H1 (cell line): ENCODE measurements around the gene XPNPEP1. TPM values are rescaled to one million over a fixed set of nuclear protein-coding genes. Genes with fewer than 3 reads are reported as not detected.

Experiments used
- CTCF ChIA-PET: fragments of 300-600 bp; sonication (Branson Sonifier 250); formaldehyde crosslinking; loops from one replicate; lab custom pipeline; 2021; ENCODE audit not compliant: partially characterized antibody; lab: Charles Lee
- POLR2A ChIA-PET: fragments of 300-600 bp; sonication (Branson Sonifier 250); formaldehyde crosslinking; loops from one replicate; lab custom pipeline; 2021; ENCODE audit warnings: inconsistent platforms; ENCODE audit not compliant: partially characterized antibody; lab: Charles Lee
- DNase-seq, 2 experiments: peaks; one replicate each; pipeline versions ENCODE4 v3.0.0 to v3.0.0-alpha.2; 2010 to 2022; ENCODE audit warnings: low spot score in 2 of 2, low read depth in 1 of 2, mixed read lengths in 1 of 2
- FAIRE-seq: peaks from 2 replicates; lab custom pipeline; 2011; peaks lifted over from hg19 to GRCh38; lab: Jason Lieb, UNC
- H2AFZ ChIP-seq: 2 replicates; pipeline ENCODE4 v1.8.1; 2012; ENCODE audit warnings: low read length, inconsistent platforms
- H2AK5ac ChIP-seq: 2 replicates; pipeline ENCODE4 v1.6.1; 2013; ENCODE audit warnings: low read depth, low read length
- H2BK120ac ChIP-seq: replicated peaks from 2 replicates; pipeline ENCODE3; 2013; ENCODE audit warnings: low read depth, low read length, inconsistent platforms
- H2BK12ac ChIP-seq: 2 replicates; pipeline ENCODE4 v1.6.1; 2013; ENCODE audit warnings: low read depth, low read length
- H2BK15ac ChIP-seq: 2 replicates; pipeline ENCODE4 v1.6.1; 2013; ENCODE audit warnings: low read length
- H2BK20ac ChIP-seq: 2 replicates; pipeline ENCODE4 v1.6.1; 2013; ENCODE audit warnings: low read length
- H2BK5ac ChIP-seq: 2 replicates; pipeline ENCODE4 v1.6.1; 2013; ENCODE audit warnings: low read depth, low read length
- H3K14ac ChIP-seq: 2 replicates; pipeline ENCODE4 v1.6.1; 2013; ENCODE audit warnings: inconsistent platforms; ENCODE audit not compliant: insufficient read length
- H3K18ac ChIP-seq: 2 replicates; pipeline ENCODE4 v1.6.1; 2013; ENCODE audit warnings: low read length; ENCODE audit errors: extremely low read depth
- H3K23ac ChIP-seq: 2 replicates; pipeline ENCODE4 v1.6.1; 2013; ENCODE audit warnings: inconsistent platforms; ENCODE audit not compliant: insufficient read length
- H3K23me2 ChIP-seq: 2 replicates; pipeline ENCODE4 v1.6.1; 2013; ENCODE audit warnings: low read depth, low read length
- H3K27ac ChIP-seq: 2 replicates; pipeline ENCODE4 v1.6.1; 2011; ENCODE audit warnings: low read depth, low read length, inconsistent platforms
- H3K27me3 ChIP-seq, 4 experiments: replicated peaks in 1 of 4; 1 replicate in 1 of 4; 2 replicates in 3 of 4; pipeline versions ENCODE4 v1.6.1 to v1.8.1; 2011 to 2013; ENCODE audit warnings: low read length in 3 of 4, mild to moderate bottlenecking in 3 of 4, inconsistent platforms in 2 of 4, mixed read lengths in 2 of 4, moderate library complexity in 1 of 4; ENCODE audit not compliant: control insufficient read depth in 3 of 4, insufficient read depth in 3 of 4; ENCODE audit errors: extremely low read depth in 1 of 4
- H3K36me3 ChIP-seq, 4 experiments: 2 replicates each; pipeline versions ENCODE4 v1.6.1 to v1.8.1; 2011 to 2013; ENCODE audit warnings: mild to moderate bottlenecking in 4 of 4, low read length in 3 of 4, moderate library complexity in 2 of 4, control low read depth in 1 of 4, inconsistent platforms in 1 of 4; ENCODE audit not compliant: insufficient read depth in 4 of 4, control insufficient read depth in 2 of 4
- H3K4ac ChIP-seq: replicated peaks from 2 replicates; pipeline ENCODE3; 2013; ENCODE audit warnings: low read length, low read depth, mixed read lengths, inconsistent platforms; ENCODE audit not compliant: insufficient read length
- H3K4me1 ChIP-seq, 4 experiments: replicated peaks in 1 of 4; 1 replicate in 1 of 4; 2 replicates in 3 of 4; pipeline versions ENCODE4 v1.6.1 to v1.8.1; 2011 to 2013; ENCODE audit warnings: low read length in 3 of 4, inconsistent platforms in 2 of 4, mixed read lengths in 1 of 4; ENCODE audit not compliant: insufficient read depth in 4 of 4, control insufficient read depth in 3 of 4
- H3K4me2 ChIP-seq, 2 experiments: 2 replicates each; pipeline versions ENCODE4 v1.6.1 to v1.8.1; 2011 to 2013; ENCODE audit warnings: low read depth in 2 of 2, low read length in 2 of 2, control low read depth in 1 of 2, inconsistent platforms in 1 of 2, mild to moderate bottlenecking in 1 of 2; ENCODE audit not compliant: insufficient read depth in 1 of 2
- H3K4me3 ChIP-seq, 4 experiments: fragments of 200-600, 300-600 bp in 1 of 4; sonication (generic), shearing (Covaris generic), sonication (Bioruptor Twin) in 1 of 4; 2 replicates each; pipeline versions ENCODE4 v1.5.1 to v1.8.1; 2011 to 2016; ENCODE audit warnings: low read length in 4 of 4, low read depth in 3 of 4, control low read depth in 2 of 4, inconsistent platforms in 2 of 4, mild to moderate bottlenecking in 2 of 4, mixed read lengths in 1 of 4, moderate library complexity in 1 of 4; ENCODE audit not compliant: insufficient read depth in 2 of 4; ENCODE audit errors: extremely low read depth in 1 of 4
- H3K56ac ChIP-seq: replicated peaks from 2 replicates; pipeline ENCODE3; 2013; ENCODE audit warnings: low read depth, mild to moderate bottlenecking, mixed read lengths, low read length, inconsistent platforms; ENCODE audit not compliant: insufficient read length
- H3K79me1 ChIP-seq: 2 replicates; pipeline ENCODE4 v1.6.1; 2013; ENCODE audit warnings: low read depth, low read length, control low read depth
- H3K79me2 ChIP-seq, 2 experiments: 2 replicates each; pipeline versions ENCODE4 v1.6.1 to v1.8.1; 2012 to 2013; ENCODE audit warnings: low read length in 2 of 2, mild to moderate bottlenecking in 2 of 2, inconsistent platforms in 1 of 2; ENCODE audit not compliant: insufficient read depth in 2 of 2, control insufficient read depth in 1 of 2
- H3K9ac ChIP-seq, 4 experiments: replicated peaks in 1 of 4; 1 replicate in 1 of 4; 2 replicates in 3 of 4; pipeline versions ENCODE4 v1.6.1 to v1.8.1; 2011 to 2013; ENCODE audit warnings: low read depth in 3 of 4, low read length in 3 of 4, control low read depth in 2 of 4, mild to moderate bottlenecking in 2 of 4, moderate library complexity in 2 of 4, inconsistent platforms in 1 of 4; ENCODE audit errors: extremely low read depth in 1 of 4
- H3K9me3 ChIP-seq, 2 experiments: 2 replicates each; pipeline versions ENCODE4 v1.6.1 to v1.8.1; 2012 to 2013; ENCODE audit warnings: mild to moderate bottlenecking in 2 of 2, moderate library complexity in 2 of 2, control low read depth in 1 of 2, inconsistent platforms in 1 of 2, low read depth in 1 of 2, low read length in 1 of 2, mixed read lengths in 1 of 2; ENCODE audit not compliant: insufficient read depth in 2 of 2
- H4K20me1 ChIP-seq, 2 experiments: replicated peaks in 1 of 2; 2 replicates each; pipeline versions ENCODE3 to v1.8.1; 2011 to 2013; ENCODE audit warnings: inconsistent platforms in 2 of 2, low read length in 2 of 2, mild to moderate bottlenecking in 1 of 2; ENCODE audit not compliant: insufficient read depth in 2 of 2, control insufficient read depth in 1 of 2
- H4K5ac ChIP-seq: 2 replicates; pipeline ENCODE4 v1.6.1; 2013; ENCODE audit warnings: low read length, low read depth, mixed read lengths, inconsistent platforms; ENCODE audit not compliant: insufficient read length
- H4K8ac ChIP-seq: 2 replicates; pipeline ENCODE4 v1.8.0; 2013; ENCODE audit warnings: mild to moderate bottlenecking, moderate library complexity, low read length, inconsistent platforms; ENCODE audit not compliant: insufficient read depth; ENCODE audit errors: extremely low read depth
- H4K91ac ChIP-seq: replicated peaks from 2 replicates; pipeline ENCODE3; 2013; ENCODE audit warnings: low read length, mixed read lengths, inconsistent platforms; ENCODE audit not compliant: insufficient read length
- ASH2L ChIP-seq: fragments of 200-600, 300-600 bp; sonication (generic); IDR thresholded peaks from one replicate; pipeline ENCODE4 v1.7.1; 2017; ENCODE audit warnings: low read length
- CBX8 ChIP-seq: fragments of 300-800, 300-1000 bp; sonication (generic); IDR thresholded peaks from 2 replicates; pipeline ENCODE4 v1.7.1; 2016; ENCODE audit warnings: low read depth, low read length, borderline replicate concordance
- EZH2 ChIP-seq: fragments of 200-600 bp; sonication (generic); IDR thresholded peaks from 2 replicates; pipeline ENCODE4 v1.7.1; 2012; ENCODE audit warnings: low read depth, mild to moderate bottlenecking, moderate library complexity, low read length, inconsistent platforms; ENCODE audit not compliant: severe bottlenecking
- PHF8 ChIP-seq: fragments of 200-600 bp; sonication (generic); conservative IDR thresholded peaks from 2 replicates; pipeline ENCODE4 v1.7.1; 2012; ENCODE audit warnings: low read depth, mild to moderate bottlenecking, inconsistent platforms, low read length, moderate library complexity
- POLR2AphosphoS5 ChIP-seq: IDR thresholded peaks from 2 replicates; pipeline ENCODE4 v1.6.1; 2011; ENCODE audit warnings: low read depth, low read length
- RNF2 ChIP-seq: fragments of 200-900, 300-1000 bp; sonication (generic); IDR thresholded peaks from 2 replicates; pipeline ENCODE4 v1.7.1; 2016; ENCODE audit warnings: borderline replicate concordance, low read depth, mild to moderate bottlenecking, antibody characterized with exemption, low read length; ENCODE audit not compliant: poor library complexity, severe bottlenecking; ENCODE audit errors: missing control alignments
- SAP30 ChIP-seq: fragments of 300-600 bp; sonication (generic); IDR thresholded peaks from 2 replicates; pipeline ENCODE4 v1.7.1; 2012; ENCODE audit warnings: low read length, moderate library complexity, mild to moderate bottlenecking, inconsistent platforms; ENCODE audit not compliant: insufficient read depth, insufficient replicate concordance
- SP4 ChIP-seq: IDR thresholded peaks from 2 replicates; pipeline ENCODE4 v1.6.1; 2012; ENCODE audit warnings: low read length, inconsistent platforms
- SUZ12 ChIP-seq: fragments of 200-600 bp; sonication (generic); IDR thresholded peaks from 2 replicates; pipeline ENCODE4 v1.6.1; 2012; ENCODE audit warnings: mild to moderate bottlenecking, inconsistent platforms, low read length, moderate library complexity, mixed read lengths
- TBP ChIP-seq: IDR thresholded peaks from 2 replicates; pipeline ENCODE4 v1.6.1; 2011; ENCODE audit warnings: low read depth, low read length, improper control_type of control experiment
- WGBS, 2 experiments: shearing (Covaris generic) in 1 of 2; methylation state at CpG; one replicate each; pipeline versions ENCODE4 v1.1.6 to v1.1.7; 2013 to 2015; ENCODE audit warnings: low lambda C conversion rate in 2 of 2, mixed read lengths in 2 of 2, inconsistent platforms in 1 of 2, low coverage in 1 of 2, missing lambda C conversion rate in 1 of 2; ENCODE audit not compliant: insufficient replicate concordance in 2 of 2, insufficient coverage in 1 of 2, insufficient read length in 1 of 2; ENCODE audit errors: extremely low coverage in 1 of 2, missing lambda C conversion rate in 1 of 2; 5-methylcytosine and 5-hydroxymethylcytosine counted together
- polyA plus RNA-seq, 7 experiments: library from polyadenylated mRNA; depleted of rRNA in 3 of 7; stranded (reverse) in 5 of 7; unstranded in 2 of 7; fragments of >200 nt in 5 of 7; fragments of 200-250 nt in 2 of 7; gene quantifications; 1 replicate in 5 of 7; 2 replicates in 1 of 7; 4 replicates in 1 of 7; pipeline versions ENCODE4 v1.2.1 to v1.2.3, GENCODE V29; 2011 to 2013; ENCODE audit warnings: missing spikeins in 2 of 7, mixed read lengths in 2 of 7
- total RNA-seq: library from RNA; stranded (reverse); fragmentation: NEBNext Ultra II Directional; extraction: Animal tissue kit (Norgen Biotek cat#: 25700); gene quantifications from 2 replicates; pipeline ENCODE4 v1.2.1, GENCODE V29; 2021
- TF ChIP-seq, protein P1 (sequence below): IDR thresholded peaks from 2 replicates; pipeline ENCODE4 v1.6.1; 2011; ENCODE audit warnings: low read length, improper control_type of control experiment

XPNPEP1 gene
- total and polyA plus RNA-seq, 2 of the 8 experiments (the other 6 are each of a cell fraction or from before 2014, with no cell fraction given) = 61.1 to 201 TPM

DNA sequence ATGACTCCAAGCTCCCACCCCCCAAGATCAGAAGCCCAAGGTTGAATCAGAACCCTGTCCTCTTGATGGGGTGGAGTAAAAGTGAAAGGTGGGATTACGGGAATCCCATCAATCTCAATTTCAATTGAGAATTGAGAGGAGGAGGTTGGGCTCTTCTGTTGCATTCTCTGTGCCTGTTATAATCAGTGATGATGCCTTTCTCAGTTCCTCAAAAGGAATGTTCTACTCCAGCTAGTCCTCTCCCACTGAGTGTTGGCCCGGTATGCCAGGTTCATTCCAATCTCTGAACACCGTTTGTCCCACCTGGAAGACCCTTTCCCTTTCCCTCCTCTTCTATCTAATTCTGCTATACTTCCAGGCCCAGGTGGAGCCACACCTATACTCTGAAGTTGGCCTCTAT lies 17.2 kb upstream of the XPNPEP1 start:
- H3K27ac ChIP-seq = no peak overlapping the region
- H3K9ac ChIP-seq = no peak overlapping the region
- no peaks in the 10 kb centered on the region for H3K23me2 ChIP-seq
- H3K36me3 ChIP-seq = no peaks in the 10 kb centered on the region
- H4K20me1 ChIP-seq = no peaks in the 10 kb centered on the region
- H2BK20ac ChIP-seq = no peak overlapping the region
- no peak overlapping the region for H2BK5ac ChIP-seq
- H3K4ac ChIP-seq = no peak overlapping the region
- no peaks in the 10 kb centered on the region for H3K79me2 ChIP-seq
- H3K4me2 ChIP-seq = no peak overlapping the region
- no peak overlapping the region for H2AFZ ChIP-seq
- no peak for FAIRE-seq
- no peaks in the 10 kb centered on the region for H3K27me3 ChIP-seq
- TF ChIP-seq SP4 (no peak), EZH2 (no peak), PHF8 (no peak), ASH2L (no peak), SUZ12 (no peak), TBP (no peak), RNF2 (no peak), POLR2AphosphoS5 (no peak), SAP30 (no peak), CBX8 (no peak)
- TF ChIP-seq, protein P1, sequence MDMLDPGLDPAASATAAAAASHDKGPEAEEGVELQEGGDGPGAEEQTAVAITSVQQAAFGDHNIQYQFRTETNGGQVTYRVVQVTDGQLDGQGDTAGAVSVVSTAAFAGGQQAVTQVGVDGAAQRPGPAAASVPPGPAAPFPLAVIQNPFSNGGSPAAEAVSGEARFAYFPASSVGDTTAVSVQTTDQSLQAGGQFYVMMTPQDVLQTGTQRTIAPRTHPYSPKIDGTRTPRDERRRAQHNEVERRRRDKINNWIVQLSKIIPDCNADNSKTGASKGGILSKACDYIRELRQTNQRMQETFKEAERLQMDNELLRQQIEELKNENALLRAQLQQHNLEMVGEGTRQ = no peak
- no peak overlapping the region for H3K56ac ChIP-seq
- no peak overlapping the region for H3K4me3 ChIP-seq
- no peaks in the 10 kb centered on the region for H3K79me1 ChIP-seq
- no peak overlapping the region for H3K14ac ChIP-seq
- WGBS, 2 experiments = 88% methylated on average over 3 of the region's 3 CpGs; no CpG with 5 or more reads in 1 of the 2 experiments
- DNase-seq = no peak
- no peaks in the 10 kb centered on the region for H3K9me3 ChIP-seq
- H2AK5ac ChIP-seq = no peak overlapping the region
- H3K4me1 ChIP-seq = peaks cover 3 to 7% (median 5%) of the 10 kb centered on the region in 4 experiments
- POLR2A ChIA-PET = no interaction called here
- H2BK15ac ChIP-seq = no peak overlapping the region
- no peak overlapping the region for H4K91ac ChIP-seq
- H2BK12ac ChIP-seq = no peak overlapping the region
- H4K5ac ChIP-seq = no peak overlapping the region
- CTCF ChIA-PET = interaction anchor here (1.3 to 4.7 kb wide), 3 partner anchors 13 to 17 kb away, joined by 3 to 23 read pairs (median 4); no protein-coding TSS in a partner anchor
- no peak overlapping the region for H3K18ac ChIP-seq
- no peak overlapping the region for H3K23ac ChIP-seq
- no peak overlapping the region for H4K8ac ChIP-seq
- H2BK120ac ChIP-seq = no peak overlapping the region
